ENCODE measurements around the gene IQSEC3.
"Not testable (repeated sequence)": the region's sequence is repeated elsewhere in the genome, so short reads cannot be mapped to it uniquely, and the experiment has no call there.

GRCh38 chr12:76551-76950 is 10.0 kb downstream of the IQSEC3 start:
- TF ChIP-seq CTCF (conservative IDR thresholded peaks at IDR 0.05; ENCODE audit: low read length); EZH2phosphoT487 (IDR thresholded peaks at IDR 0.05; ENCODE audit: borderline replicate concordance): not testable (repeated sequence)

Measured in Loucy (cell line).